Pons (tissue), 1 donor: ENCODE results near the gene SLC38A4.

Source experiments
- DNase-seq: peaks from one replicate; pipeline ENCODE4 v3.0.0-alpha.2; 2016; ENCODE audit warnings: low spot score

The SLC38A4 gene

GRCh38 chr12:46815809-46816208 lies 10.0 kb downstream of the SLC38A4 start:
- DNase-seq: no peak

- DNase-seq: no peak
These were observed 11.7 kb downstream of the SLC38A4 start for GRCh38 chr12:46814143-46814542.

GRCh38 chr12:46811185-46811584 lies 14.6 kb downstream of the SLC38A4 start:
- peak; percentile 9 for DNase-seq

GRCh38 chr12:46808955-46809697 lies 16.7 kb downstream of the SLC38A4 start:
- DNase-seq: no peak

- DNase-seq: no peak
These were observed 17.5 kb downstream of the SLC38A4 start for GRCh38 chr12:46808317-46808716.

- no peak for DNase-seq
These were observed 21.7 kb downstream of the SLC38A4 start for GRCh38 chr12:46804054-46804453.

- no peak for DNase-seq
These were observed 22.3 kb downstream of the SLC38A4 start for GRCh38 chr12:46803517-46803916.

GRCh38 chr12:46801293-46801692 lies 24.5 kb downstream of the SLC38A4 start:
- DNase-seq: no peak

GRCh38 chr12:46800160-46800559 lies 25.6 kb downstream of the SLC38A4 start:
- no peak for DNase-seq

- DNase-seq: no peak
These were observed 27.1 kb downstream of the SLC38A4 start for GRCh38 chr12:46798648-46799047.

- no peak for DNase-seq
These were observed 27.7 kb downstream of the SLC38A4 start for GRCh38 chr12:46798056-46798455.

- DNase-seq: no peak
These were observed 29.8 kb downstream of the SLC38A4 start for GRCh38 chr12:46795988-46796387.

- no peak for DNase-seq
These were observed 31.1 kb downstream of the SLC38A4 start for GRCh38 chr12:46794593-46795190.

GRCh38 chr12:46792925-46793324 lies 32.9 kb downstream of the SLC38A4 start:
- no peak for DNase-seq

- no peak for DNase-seq
These were observed 35.7 kb downstream of the SLC38A4 start for GRCh38 chr12:46790066-46790465.

- no peak for DNase-seq
These were observed 37.5 kb downstream of the SLC38A4 start for GRCh38 chr12:46788072-46788887.

- no peak for DNase-seq
These were observed 38.2 kb downstream of the SLC38A4 start for GRCh38 chr12:46787496-46788055.

GRCh38 chr12:46786774-46787173 lies 39.0 kb downstream of the SLC38A4 start:
- DNase-seq: no peak

GRCh38 chr12:46785382-46785781 lies 40.4 kb downstream of the SLC38A4 start:
- DNase-seq: no peak

- no peak for DNase-seq
These were observed 41.9 kb downstream of the SLC38A4 start for GRCh38 chr12:46783871-46784270.

- no peak for DNase-seq
These were observed 45.9 kb downstream of the SLC38A4 start for GRCh38 chr12:46779879-46780278.

GRCh38 chr12:46779063-46779462 lies 46.7 kb downstream of the SLC38A4 start:
- no peak for DNase-seq

GRCh38 chr12:46778415-46778814 lies 47.4 kb downstream of the SLC38A4 start:
- no peak for DNase-seq
